Measurements from ENCODE around the gene TNC. TPM values are rescaled to one million over a fixed set of nuclear protein-coding genes. Genes with fewer than 3 reads are reported as not detected.

Gene TNC
- total RNA-seq, 1 donor from 2014 or later, result under 0.01 TPM

- DNase-seq (ENCODE audit: low read depth in 2 of 2), result no peak
Measured at GRCh38 chr9:115014438-115014837, 103.5 kb downstream of the TNC start.

DNA sequence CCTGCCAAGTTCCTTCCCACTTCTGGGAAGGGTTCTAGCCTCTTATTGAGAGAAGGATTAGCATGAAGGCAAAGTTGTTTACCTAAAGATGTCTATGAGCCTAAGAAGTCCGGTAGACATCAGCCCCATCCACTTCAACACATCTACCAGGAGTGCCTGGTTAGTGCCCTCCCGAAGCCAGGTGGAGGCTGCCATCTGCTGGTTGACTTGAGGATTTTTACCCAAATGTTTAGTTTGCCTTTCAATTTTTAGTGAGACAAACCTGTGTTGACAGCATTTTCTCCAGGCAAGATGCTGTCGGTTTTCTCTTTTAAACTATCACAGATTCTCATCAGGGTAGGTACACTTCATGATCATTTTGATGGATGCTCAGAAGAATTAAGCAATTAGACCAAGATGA lies 104.0 kb downstream of the TNC start:
- DNase-seq (ENCODE audit: low read depth in 2 of 2), result peak; percentile 77 to 81

DNA sequence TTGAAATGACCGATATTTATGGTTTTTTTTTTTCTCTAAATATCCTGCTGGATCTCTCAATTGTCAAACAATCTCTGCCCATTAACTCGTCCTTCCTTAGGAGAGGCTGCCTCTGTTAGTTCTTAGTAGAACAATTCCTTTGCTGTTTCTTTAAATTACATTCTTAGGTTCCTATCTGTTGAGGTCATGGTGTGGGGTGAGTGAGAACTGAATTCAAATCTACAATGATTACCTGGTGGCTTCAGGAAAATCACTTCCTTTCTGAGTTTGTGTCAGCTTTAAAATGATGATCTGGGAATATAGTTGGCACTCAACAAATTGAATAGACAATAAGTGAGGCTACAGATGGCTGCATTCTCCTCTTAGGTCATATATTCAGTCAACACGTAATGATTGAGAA lies 105.5 kb downstream of the TNC start:
- DNase-seq (ENCODE audit: low read depth in 2 of 2), result no peak

GRCh38 chr9:115010874-115011273 lies 107.1 kb downstream of the TNC start:
- no peak for DNase-seq (ENCODE audit: low read depth in 2 of 2)

GRCh38 chr9:115008536-115009270 lies 109.3 kb downstream of the TNC start:
- DNase-seq (ENCODE audit: low read depth in 2 of 2), result peak in 1 of 2 donors; percentile 82

- DNase-seq (ENCODE audit: low read depth in 2 of 2), result peak in 1 of 2 donors; percentile 47
Measured at GRCh38 chr9:115006660-115007059, 111.3 kb downstream of the TNC start.

DNA sequence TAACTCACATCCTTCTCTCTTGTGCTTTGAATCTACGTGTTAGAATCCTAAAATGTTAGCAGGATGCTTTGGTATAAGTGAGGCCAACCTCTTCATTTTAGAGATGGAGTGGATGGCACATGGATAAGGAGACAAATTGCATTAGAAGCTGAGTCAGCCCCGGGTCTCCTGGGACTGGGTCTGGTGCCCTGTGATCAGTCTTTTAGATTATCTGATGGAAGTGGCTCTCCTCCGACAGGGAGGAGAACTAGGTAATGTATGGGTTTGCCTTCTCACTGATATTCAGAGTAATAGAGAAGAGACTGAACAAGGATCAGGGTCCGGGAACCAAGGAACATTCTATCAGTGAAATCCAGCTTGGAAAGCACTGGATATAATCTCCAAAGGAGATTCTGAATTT lies 112.6 kb downstream of the TNC start:
- no peak for DNase-seq (ENCODE audit: low read depth in 2 of 2)

DNA sequence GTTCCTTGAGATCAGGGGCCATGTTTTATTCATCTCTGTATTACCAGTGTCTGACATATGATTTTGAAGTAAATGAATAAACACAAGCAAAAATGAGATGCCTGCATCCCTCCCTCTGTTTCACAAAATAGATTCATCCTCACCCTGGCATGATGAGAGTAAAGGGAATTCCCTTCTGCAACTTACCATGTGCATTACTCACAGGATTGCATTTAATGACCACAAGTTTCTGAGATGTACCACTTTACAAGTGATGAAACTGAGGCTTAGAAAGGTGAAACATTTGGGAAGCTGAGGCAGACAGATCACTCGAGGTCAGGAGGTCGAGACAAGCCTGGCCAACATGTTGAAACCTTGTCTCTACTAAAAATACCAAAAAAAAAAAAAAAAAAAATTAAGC lies 113.4 kb downstream of the TNC start:
- DNase-seq (ENCODE audit: low read depth in 2 of 2), result no peak

DNA sequence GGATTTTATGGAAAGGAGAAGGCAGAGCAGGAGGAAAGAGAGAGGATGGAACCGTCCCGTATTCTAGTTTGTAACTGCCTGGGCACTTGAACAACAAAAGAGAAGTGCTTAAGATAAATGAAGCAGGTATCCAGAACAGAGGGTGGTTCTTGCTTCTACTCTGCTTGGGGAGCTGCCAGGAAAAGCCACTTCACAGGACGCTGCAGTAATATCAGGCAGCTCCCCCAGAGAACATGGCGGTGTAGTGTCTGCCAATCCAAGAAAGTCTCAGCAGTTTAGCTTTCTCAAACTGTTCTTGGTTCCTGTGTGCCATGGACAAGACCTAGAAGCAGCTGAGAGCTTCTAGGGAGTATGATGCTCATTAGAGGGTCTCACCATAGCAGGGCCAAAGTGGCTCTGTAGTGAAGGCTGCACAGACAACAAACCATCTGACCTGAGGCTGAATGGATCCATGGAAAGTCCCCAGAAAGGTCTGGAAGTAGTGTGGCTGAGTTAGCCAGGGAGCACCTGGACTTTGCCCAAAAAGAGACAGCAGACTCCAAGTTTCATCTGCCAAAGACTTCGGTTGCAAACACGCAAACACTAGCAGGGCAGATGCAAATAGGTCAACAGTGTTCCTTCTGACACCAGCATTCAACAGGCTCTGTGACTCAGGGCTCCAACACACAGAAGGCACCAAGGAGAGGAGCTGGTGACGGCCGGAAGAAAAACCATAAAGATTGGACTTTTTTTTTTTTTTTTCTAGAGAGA lies 115.4 kb downstream of the TNC start:
- no peak for DNase-seq (ENCODE audit: low read depth in 2 of 2)

GRCh38 chr9:115000217-115000639 lies 117.7 kb downstream of the TNC start:
- no peak for DNase-seq (ENCODE audit: low read depth in 2 of 2)

DNA sequence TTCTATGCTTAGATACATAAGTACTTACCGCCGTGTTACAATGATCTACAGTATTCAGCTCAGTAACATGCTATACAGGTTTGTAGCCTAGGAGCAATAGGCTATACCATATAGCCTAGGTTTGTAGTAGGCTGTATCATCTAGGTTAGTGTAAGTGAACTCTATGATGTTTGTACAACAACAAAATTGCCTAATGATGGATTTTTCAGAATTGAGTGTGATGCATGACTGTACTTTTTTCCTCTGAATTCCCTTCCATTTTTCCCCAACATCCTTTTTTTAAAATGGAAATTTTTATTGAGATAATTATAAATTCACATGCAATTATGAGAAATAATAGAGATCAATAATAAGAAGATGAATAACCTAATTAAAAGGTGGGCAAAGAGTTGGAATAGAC lies 119.6 kb downstream of the TNC start:
- DNase-seq (ENCODE audit: low read depth in 2 of 2), result no peak

DNA sequence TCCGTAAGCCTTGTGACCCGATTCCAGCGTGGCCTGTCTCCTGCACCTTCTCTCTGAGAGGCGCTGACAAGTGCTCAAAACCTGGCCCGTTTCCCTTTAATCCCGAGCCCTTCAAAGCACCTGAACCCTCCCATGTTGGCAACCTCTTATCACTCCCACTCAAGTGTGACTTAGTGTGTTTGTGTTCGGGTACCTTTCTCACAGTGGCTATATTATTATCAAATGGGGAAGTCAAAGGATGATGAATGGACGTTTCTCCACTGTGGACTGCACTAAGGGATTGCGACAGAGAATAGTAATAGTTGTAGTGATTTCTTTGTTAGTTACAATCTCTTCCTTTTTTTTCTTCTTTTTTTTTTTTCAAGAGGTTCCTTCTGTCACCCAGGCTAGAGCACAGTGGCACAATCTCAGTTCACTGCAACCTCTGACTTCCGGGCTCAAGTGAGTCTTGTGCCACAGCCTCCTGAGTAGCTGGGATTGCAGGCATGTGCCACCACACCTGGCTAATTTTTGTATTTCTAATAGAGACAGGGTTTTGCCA lies 122.2 kb downstream of the TNC start:
- DNase-seq (ENCODE audit: low read depth in 2 of 2), result no peak

- no peak for DNase-seq (ENCODE audit: low read depth in 2 of 2)
Measured at GRCh38 chr9:114994768-114995167, 123.2 kb downstream of the TNC start.

GRCh38 chr9:114991861-114992260 lies 126.1 kb downstream of the TNC start:
- DNase-seq (ENCODE audit: low read depth in 2 of 2), result no peak

- no peak for DNase-seq (ENCODE audit: low read depth in 2 of 2)
Measured at GRCh38 chr9:114990901-114991300, 127.1 kb downstream of the TNC start.

GRCh38 chr9:114989600-114990410 lies 128.2 kb downstream of the TNC start:
- no peak for DNase-seq (ENCODE audit: low read depth in 2 of 2)

DNA sequence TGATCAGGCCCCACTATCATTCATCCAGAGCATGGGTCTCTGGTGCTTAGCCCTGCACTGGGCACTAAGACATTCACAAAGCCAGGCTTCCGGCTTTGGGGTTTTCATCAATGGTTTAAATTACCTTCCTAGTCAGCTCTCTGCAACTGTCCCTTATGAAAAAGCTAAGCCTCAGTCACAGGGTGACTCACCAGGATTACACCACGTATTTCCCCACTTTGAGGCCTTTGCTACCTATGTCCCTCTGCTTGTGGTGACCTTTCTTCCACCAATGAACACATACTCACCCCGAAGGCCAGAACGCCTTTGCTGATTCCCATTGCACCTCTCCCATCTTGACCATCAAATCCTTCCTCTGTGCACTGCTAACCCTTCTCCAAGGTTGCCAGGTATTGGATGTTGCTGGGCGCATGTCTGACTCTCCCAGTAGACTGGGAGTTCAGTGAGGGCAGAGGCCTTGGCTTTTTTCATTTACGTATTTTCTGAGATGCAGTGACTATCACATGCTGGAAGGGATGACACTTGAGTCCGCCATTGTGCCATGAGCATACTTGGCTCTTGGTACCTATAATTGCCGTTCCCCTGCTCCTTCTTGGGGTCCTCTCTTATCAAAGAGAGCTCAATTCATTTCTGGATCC lies 128.9 kb downstream of the TNC start:
- DNase-seq (ENCODE audit: low read depth in 2 of 2), result no peak

GRCh38 chr9:114987116-114987515 lies 130.8 kb downstream of the TNC start:
- DNase-seq (ENCODE audit: low read depth in 2 of 2), result no peak

DNA sequence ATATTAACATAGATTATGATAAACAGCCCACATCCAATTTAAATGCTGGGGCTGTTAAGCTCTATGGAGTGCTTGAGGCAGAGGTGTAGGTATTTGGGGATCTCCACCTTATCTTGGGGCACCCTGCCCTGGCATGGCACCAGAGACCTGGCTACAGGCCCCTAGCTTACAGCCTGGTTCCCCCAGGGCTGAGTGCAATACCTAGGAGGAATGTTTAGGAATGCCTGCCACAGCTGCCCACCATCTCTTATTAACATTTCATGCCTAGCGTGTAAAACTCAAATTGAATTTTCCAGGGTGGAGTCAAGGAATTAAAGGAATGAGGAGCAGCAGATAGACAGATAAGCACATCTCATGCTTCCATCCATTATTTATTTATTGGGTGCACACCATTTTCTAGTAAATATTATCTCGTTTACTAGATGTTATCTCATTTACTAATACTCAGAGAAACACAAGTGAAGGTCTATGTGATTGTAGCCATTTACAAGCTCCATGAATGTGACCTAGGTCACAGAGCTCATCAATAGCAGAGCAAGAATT lies 131.9 kb downstream of the TNC start:
- DNase-seq (ENCODE audit: low read depth in 2 of 2), result no peak

- DNase-seq (ENCODE audit: low read depth in 2 of 2), result no peak
Measured at GRCh38 chr9:114981063-114981462, 136.9 kb downstream of the TNC start.

DNA sequence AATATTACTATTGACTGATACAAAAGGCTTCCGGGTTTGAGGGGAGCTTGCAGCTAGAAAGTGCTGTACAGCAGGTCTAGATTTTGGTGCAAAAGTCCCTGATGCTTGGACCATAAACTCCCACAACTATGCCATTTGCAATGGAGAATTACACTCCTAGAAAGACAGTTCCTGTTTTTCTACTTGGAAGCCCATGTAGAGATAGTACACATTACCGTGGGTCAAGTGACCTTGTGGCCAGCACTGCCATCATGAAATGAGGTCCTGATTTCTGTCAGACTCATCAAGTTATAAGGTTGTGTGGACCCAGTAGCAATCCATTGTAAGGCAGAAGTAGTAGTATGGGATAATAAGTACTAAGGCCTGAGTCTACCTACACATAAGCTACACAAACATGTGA lies 144.7 kb downstream of the TNC start:
- no peak for DNase-seq (ENCODE audit: low read depth in 2 of 2)
